Pulmonary artery endothelial cell (primary cell): Measurements from ENCODE around the gene EPG5. TPM values are rescaled to one million over a fixed set of nuclear protein-coding genes. Genes with fewer than 3 reads are reported as not detected.
A peak's percentile ranks its signal among the peaks of the same experiment; 100 is the strongest.

Experiments
- DNase-seq: peaks from one replicate; pipeline ENCODE4 v3.0.0-alpha.2; 2011; ENCODE audit warnings: low read depth, low spot score
- total RNA-seq: library from RNA; depleted of rRNA; stranded (reverse); fragments of >200 nt; gene quantifications from 2 replicates; pipeline ENCODE4 v1.2.3, GENCODE V29; 2014

Gene EPG5
- total RNA-seq, 1 donor from 2014 or later: 11.5 TPM

DNA sequence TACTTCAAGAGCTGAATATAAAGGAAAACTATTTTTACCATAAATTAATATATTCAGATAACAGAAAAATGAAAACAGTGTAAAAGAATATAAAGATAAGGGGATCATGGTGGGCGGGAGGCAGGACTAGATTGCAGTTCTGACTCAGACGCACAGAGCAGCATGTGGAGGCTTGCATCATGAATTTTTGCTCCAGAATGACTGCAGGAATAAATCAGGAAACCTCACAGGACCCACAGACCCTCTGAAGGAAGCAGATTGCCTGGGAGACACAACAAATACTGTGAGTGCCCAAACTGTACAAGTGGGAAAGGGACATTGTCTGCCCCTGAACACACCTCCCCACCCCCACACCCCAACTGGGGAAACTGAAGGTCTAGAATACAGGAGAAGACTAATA is 160.9 kb downstream of the EPG5 start:
- no peak for DNase-seq

DNA sequence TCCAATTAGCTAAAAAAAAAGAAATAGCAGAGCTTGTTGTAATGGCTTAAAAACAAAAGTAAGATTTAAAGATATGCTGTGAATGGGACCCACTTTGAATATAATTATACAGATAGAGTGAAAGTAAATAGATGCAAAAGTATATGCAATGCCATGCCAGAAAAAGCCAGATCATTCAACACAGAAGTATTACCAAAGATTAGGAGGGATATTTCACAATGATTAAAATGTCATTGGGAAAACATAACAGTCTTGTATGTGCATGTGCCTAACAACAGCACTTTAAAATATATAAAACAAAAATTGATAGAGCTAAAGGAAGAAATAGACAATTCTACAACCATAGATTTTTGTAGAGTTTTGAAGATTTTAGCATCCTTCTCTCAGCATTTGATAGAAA is 161.6 kb downstream of the EPG5 start:
- DNase-seq: no peak

DNA sequence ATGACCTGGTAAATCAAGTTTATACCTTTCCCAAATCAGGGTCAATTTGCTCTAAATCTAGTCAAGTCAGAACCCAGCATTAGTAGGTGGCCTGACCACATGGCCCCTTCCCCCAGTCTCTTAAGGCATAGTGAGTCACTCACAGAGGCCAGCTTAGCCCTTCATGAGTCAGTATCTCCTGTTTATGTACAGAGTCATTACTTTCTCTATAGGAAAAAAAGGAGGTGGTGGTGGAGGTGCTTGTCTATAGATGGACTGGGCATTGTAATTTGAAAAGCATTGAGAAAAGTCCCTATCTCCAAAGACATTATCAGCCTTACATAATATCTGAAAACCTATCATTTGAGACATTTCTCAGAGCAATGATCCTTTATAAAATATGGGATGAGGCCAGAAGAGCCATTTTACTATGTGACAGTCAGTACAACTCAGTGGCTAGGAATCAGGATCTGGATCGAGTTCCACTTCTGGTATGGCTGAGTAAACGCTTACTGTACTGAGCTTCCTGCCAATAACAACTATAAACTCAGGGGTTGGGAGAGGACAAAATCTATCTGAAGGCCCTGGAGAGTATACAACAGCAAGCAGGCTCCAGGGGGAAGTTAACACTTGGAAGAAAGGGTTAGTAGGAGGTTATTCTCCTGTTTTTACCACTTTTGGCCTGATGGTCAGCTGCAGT is 164.2 kb downstream of the EPG5 start:
- DNase-seq: peak; percentile 88

DNA sequence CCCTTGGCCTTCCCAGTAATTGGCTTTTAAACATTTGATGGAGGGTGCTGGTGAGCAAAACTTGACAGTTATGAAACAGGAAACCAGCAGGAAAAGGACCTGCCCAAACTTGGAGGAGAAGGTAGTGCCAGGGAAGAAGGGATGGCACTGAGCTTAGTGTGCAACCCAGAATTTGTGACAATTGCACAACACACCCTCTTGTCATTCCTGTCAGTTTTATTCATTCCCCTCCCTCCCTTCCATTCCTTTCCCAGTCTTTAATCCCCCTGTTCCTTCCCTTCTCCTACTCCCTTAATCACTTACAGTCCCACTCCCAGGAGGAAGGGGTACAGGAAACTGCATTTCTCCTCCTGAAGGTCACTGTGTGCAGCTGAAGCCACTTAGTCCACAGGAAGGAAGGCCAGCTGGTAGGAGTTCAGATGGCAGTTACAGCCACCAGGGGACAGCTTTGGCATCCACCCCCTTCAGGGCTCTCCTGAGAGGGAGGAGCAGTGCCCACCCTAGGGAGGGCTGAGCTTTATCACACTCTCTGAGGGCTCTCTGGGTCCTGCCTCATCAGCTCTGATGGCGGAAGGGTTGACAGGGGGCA is 165.6 kb downstream of the EPG5 start:
- no peak for DNase-seq

Other genes starting within 250 kb of the EPG5 start
- not detected in 2 replicates for gene SLC14A1, start 243.1 kb downstream of the EPG5 start, total RNA-seq
- gene SIGLEC15, start 141.7 kb downstream of the EPG5 start, total RNA-seq: 0.13 TPM in 1 of 2 replicates, not detected in the other
- 2.0 and 7.5 TPM in 2 replicates for gene PSTPIP2, start 104.9 kb upstream of the EPG5 start, total RNA-seq
- gene ATP5F1A, start 131.0 kb upstream of the EPG5 start, total RNA-seq: 837 and 857 TPM in 2 replicates
- gene HAUS1, start 137.1 kb upstream of the EPG5 start, total RNA-seq: 45.6 and 48.4 TPM in 2 replicates